Activated naive CD8-positive, alpha-beta T cell (primary cell): ENCODE data around the gene ADGRG6.
A peak's percentile ranks its signal among the peaks of the same experiment; 100 is the strongest.
"Not testable (repeated sequence)": the region's sequence is repeated elsewhere in the genome, so short reads cannot be mapped to it uniquely, and the experiment has no call there.

ENCODE experiments used
- H3K27ac Mint-ChIP-seq: one replicate; pipeline ENCODE4 v1.8.0; 2021; ENCODE audit warnings: mixed read lengths
- H3K27me3 Mint-ChIP-seq: one replicate; pipeline ENCODE4 v1.8.0; 2021; ENCODE audit warnings: mixed read lengths
- H3K36me3 Mint-ChIP-seq: one replicate; pipeline ENCODE4 v1.8.0; 2021; ENCODE audit warnings: mixed read lengths
- H3K4me1 Mint-ChIP-seq: one replicate; pipeline ENCODE4 v1.8.0; 2021; ENCODE audit warnings: low read depth, mixed read lengths
- H3K4me3 Mint-ChIP-seq: one replicate; pipeline ENCODE4 v1.8.0; 2021; ENCODE audit warnings: mild to moderate bottlenecking, mixed read lengths
- H3K9me3 Mint-ChIP-seq: one replicate; pipeline ENCODE4 v1.8.0; 2021; ENCODE audit warnings: low read depth, mixed read lengths

ADGRG6 gene

DNA sequence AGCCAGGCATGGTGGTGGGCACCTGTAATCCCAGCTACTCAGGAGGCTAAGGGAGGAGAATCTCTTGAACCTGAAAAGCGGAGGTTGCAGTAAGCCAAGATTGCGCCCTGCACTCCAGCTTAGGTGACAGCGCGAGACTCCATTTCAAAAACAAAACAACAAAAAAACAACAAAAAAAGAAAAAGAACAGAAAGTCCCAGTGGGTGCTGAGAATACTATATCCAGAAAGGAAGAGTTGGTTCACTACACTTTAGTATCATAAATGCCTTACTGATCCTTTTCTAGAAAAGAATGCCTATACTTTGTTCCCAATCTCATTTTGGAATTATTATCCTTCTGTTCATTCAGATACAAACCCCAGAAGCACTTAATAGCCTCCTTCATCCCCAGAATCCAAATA lies 20.9 kb upstream of the ADGRG6 start:
- Mint-ChIP-seq H3K27me3 (no peaks in the 10 kb centered on the region), H3K9me3 (peaks cover 4% of the 10 kb centered on the region), H3K4me1 (no peaks in the 10 kb centered on the region), H3K27ac (no peak overlapping the region), H3K36me3 (peaks cover 3% of the 10 kb centered on the region), H3K4me3 (no peak overlapping the region)

GRCh38 chr6:142283138-142283537 lies 18.7 kb upstream of the ADGRG6 start:
- not testable (repeated sequence) for H3K36me3 Mint-ChIP-seq, H3K4me1 Mint-ChIP-seq, H3K27me3 Mint-ChIP-seq, H3K4me3 Mint-ChIP-seq, H3K9me3 Mint-ChIP-seq, H3K27ac Mint-ChIP-seq

DNA sequence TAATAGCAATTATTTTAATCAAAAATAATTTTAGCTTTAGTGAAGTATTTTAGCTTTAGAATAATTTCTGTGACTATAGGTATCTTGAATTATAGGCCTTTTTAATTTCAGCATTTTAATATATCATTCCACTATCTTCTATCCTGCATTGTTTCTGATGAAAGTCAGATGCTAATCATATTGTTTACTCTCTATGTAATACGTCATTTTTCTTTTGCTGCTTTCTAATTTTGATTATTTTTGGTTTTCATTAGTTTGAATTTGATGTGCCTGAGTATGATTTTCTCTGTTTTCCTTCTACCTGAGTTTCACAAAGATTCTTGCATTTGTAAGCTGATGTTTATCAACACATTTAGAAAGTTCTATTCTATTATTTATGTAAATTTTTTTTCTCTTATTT lies 17.4 kb upstream of the ADGRG6 start:
- H3K36me3 Mint-ChIP-seq, result peaks cover 3% of the 10 kb centered on the region
- no peaks in the 10 kb centered on the region for H3K27me3 Mint-ChIP-seq
- no peak overlapping the region for H3K4me3 Mint-ChIP-seq
- no peaks in the 10 kb centered on the region for H3K4me1 Mint-ChIP-seq
- H3K27ac Mint-ChIP-seq, result no peak overlapping the region
- peaks cover 4% of the 10 kb centered on the region for H3K9me3 Mint-ChIP-seq

DNA sequence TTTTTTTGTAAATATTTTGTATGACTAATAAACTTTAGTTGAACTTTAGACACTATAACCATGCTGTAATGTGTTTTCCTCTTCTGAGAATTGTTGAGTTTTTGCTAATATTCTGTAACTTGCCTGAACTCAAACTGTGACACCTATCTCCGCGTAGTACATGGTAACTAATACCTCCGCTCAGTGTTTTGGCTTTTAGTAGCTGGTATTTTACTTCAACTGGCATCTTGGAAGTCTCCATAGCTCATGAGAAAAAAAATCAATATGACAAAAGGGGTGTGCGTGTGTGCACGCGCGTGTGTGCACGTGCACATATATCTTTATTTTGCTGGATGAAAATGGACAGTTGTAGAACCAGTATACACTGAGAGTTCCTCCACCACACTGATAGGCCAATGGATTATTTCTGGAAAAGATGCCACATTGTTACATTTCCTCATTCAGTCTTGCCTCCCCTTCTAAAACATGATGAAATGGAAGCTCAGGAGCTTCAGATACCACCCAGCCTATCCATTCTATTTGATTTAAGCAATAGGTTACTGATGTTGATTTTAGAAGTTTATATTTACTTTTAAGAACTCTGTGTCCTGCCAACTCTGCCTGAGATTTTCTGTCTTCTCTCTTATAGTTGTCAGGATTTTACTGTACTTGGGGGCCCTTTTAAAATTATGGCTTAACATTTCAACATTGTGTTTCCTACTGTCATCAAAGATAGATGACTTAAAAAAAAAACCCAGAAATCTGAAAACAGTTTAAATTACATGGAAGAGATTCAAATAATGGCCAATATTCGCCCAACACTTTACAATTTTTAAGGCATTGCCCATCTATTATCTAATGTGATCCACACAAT lies 16.3 kb upstream of the ADGRG6 start:
- H3K4me3 Mint-ChIP-seq, result no peak overlapping the region

DNA sequence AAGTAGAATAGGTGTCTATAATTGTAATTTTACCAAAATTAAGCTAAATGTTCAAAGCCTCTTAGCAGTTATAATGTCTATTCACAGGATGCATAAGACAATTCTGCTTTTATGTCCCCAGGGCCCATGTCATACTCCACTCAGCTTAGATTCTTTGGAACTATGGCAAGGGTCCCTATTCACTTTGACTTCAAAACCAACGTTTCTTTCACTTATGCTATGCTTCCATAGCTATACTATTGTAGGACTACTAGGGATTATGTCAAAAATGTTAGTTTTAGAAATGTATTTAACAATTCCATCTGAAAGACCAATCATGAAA lies 15.8 kb upstream of the ADGRG6 start:
- H3K4me1 Mint-ChIP-seq, result no peaks in the 10 kb centered on the region
- H3K27me3 Mint-ChIP-seq, result no peaks in the 10 kb centered on the region
- peaks cover 2% of the 10 kb centered on the region for H3K9me3 Mint-ChIP-seq
- no peak overlapping the region for H3K4me3 Mint-ChIP-seq
- H3K27ac Mint-ChIP-seq, result no peak overlapping the region
- H3K36me3 Mint-ChIP-seq, result peaks cover 3% of the 10 kb centered on the region

More for the DNA sequence above, 16.3 kb upstream of the ADGRG6 start:
- H3K27me3 Mint-ChIP-seq, result no peaks in the 10 kb centered on the region
- H3K36me3 Mint-ChIP-seq, result peaks cover 3% of the 10 kb centered on the region
- H3K4me1 Mint-ChIP-seq, result no peaks in the 10 kb centered on the region
- peaks cover 4% of the 10 kb centered on the region for H3K9me3 Mint-ChIP-seq
- H3K27ac Mint-ChIP-seq, result no peak overlapping the region

GRCh38 chr6:142289687-142290086 lies 12.1 kb upstream of the ADGRG6 start:
- no peak overlapping the region for H3K27ac Mint-ChIP-seq

DNA sequence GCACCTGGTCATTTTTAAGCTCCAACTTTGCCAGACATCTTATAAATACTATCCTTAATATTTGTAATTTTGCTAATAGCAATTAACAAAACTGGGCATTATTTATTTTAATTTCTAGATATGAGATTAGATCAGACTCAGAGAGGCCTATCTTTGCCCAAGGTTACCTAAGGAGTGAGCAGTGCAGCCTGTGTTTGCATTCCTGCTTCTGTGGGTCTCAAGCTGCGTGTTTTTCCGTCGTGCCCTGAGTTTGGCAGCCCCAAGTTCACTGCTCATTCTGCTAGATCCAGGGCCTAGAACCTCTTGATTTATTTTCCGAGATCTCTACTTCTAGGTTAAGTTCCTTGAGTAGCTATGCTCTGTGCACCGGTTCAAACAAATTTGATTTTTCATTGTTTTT lies 11.0 kb upstream of the ADGRG6 start:
- no peak overlapping the region for H3K27ac Mint-ChIP-seq
- H3K36me3 Mint-ChIP-seq, result no peaks in the 10 kb centered on the region
- H3K4me1 Mint-ChIP-seq, result no peaks in the 10 kb centered on the region
- H3K27me3 Mint-ChIP-seq, result no peaks in the 10 kb centered on the region
- H3K9me3 Mint-ChIP-seq, result no peaks in the 10 kb centered on the region
- H3K4me3 Mint-ChIP-seq, result no peak overlapping the region

More at GRCh38 chr6:142289687-142290086, 12.1 kb upstream of the ADGRG6 start:
- Mint-ChIP-seq H3K27me3 (no peaks in the 10 kb centered on the region), H3K4me1 (no peaks in the 10 kb centered on the region), H3K4me3 (no peak overlapping the region), H3K9me3 (no peaks in the 10 kb centered on the region), H3K36me3 (no peaks in the 10 kb centered on the region)

DNA sequence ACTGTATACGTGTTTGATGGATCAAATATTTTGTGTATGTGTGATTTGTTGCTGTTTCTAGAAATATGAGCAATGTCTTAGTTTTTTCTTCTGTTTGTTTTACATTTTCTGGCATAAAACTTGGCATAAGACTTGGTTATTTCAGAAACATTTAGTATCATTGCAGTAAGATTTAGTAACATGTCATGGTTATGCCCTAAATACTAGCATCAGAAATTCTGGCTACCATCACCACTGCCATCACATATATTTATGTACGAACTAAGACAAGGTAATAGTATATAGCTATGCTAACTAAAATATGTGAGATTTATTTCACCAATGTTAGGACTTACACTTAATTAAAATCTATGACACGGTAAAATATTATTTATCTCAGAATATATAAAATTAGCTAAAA lies 10.3 kb upstream of the ADGRG6 start:
- H3K27me3 Mint-ChIP-seq, result no peaks in the 10 kb centered on the region
- no peaks in the 10 kb centered on the region for H3K9me3 Mint-ChIP-seq
- H3K4me3 Mint-ChIP-seq, result no peak overlapping the region
- no peak overlapping the region for H3K27ac Mint-ChIP-seq
- H3K4me1 Mint-ChIP-seq, result no peaks in the 10 kb centered on the region
- no peaks in the 10 kb centered on the region for H3K36me3 Mint-ChIP-seq

GRCh38 chr6:142292166-142292924 lies 9.5 kb upstream of the ADGRG6 start:
- Mint-ChIP-seq H3K4me3 (no peak overlapping the region), H3K9me3 (no peaks in the 10 kb centered on the region), H3K36me3 (no peaks in the 10 kb centered on the region), H3K4me1 (no peaks in the 10 kb centered on the region), H3K27ac (no peak overlapping the region), H3K27me3 (no peaks in the 10 kb centered on the region)

- no peak overlapping the region for H3K27ac Mint-ChIP-seq
- H3K36me3 Mint-ChIP-seq, result no peaks in the 10 kb centered on the region
- H3K9me3 Mint-ChIP-seq, result no peaks in the 10 kb centered on the region
- no peaks in the 10 kb centered on the region for H3K27me3 Mint-ChIP-seq
- H3K4me1 Mint-ChIP-seq, result no peaks in the 10 kb centered on the region
- H3K4me3 Mint-ChIP-seq, result no peak overlapping the region
Measured at GRCh38 chr6:142293121-142293520, 8.7 kb upstream of the ADGRG6 start.

DNA sequence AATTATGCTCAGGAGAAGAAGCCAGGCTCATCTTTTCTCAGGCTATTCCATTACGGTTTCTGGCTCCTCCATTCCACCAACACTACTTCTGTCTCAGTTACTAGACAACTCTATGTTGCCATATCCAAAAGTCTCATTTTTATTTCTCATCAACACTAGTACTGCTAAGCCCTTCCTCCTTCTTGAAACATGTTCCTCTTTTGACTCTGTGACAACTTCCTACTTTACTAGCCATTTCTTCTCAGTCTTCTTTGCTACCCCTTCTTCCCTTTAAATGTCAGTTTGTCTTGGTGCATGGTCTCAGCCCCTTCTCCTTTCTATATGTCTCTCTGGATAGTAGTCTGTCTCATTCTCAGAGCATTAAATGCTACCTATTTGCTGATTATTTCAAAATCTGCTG lies 7.1 kb upstream of the ADGRG6 start:
- Mint-ChIP-seq H3K9me3 (no peaks in the 10 kb centered on the region), H3K36me3 (no peaks in the 10 kb centered on the region), H3K27me3 (no peaks in the 10 kb centered on the region), H3K4me1 (no peaks in the 10 kb centered on the region), H3K27ac (no peak overlapping the region), H3K4me3 (no peak overlapping the region)

GRCh38 chr6:142296975-142297604 lies 4.7 kb upstream of the ADGRG6 start:
- Mint-ChIP-seq H3K36me3 (no peaks in the 10 kb centered on the region), H3K9me3 (no peaks in the 10 kb centered on the region), H3K27me3 (no peaks in the 10 kb centered on the region), H3K4me1 (peaks cover 4% of the 10 kb centered on the region), H3K4me3 (no peak overlapping the region), H3K27ac (no peak overlapping the region)

GRCh38 chr6:142297605-142297995 lies 4.2 kb upstream of the ADGRG6 start:
- H3K9me3 Mint-ChIP-seq, result no peaks in the 10 kb centered on the region
- no peak overlapping the region for H3K4me3 Mint-ChIP-seq

DNA sequence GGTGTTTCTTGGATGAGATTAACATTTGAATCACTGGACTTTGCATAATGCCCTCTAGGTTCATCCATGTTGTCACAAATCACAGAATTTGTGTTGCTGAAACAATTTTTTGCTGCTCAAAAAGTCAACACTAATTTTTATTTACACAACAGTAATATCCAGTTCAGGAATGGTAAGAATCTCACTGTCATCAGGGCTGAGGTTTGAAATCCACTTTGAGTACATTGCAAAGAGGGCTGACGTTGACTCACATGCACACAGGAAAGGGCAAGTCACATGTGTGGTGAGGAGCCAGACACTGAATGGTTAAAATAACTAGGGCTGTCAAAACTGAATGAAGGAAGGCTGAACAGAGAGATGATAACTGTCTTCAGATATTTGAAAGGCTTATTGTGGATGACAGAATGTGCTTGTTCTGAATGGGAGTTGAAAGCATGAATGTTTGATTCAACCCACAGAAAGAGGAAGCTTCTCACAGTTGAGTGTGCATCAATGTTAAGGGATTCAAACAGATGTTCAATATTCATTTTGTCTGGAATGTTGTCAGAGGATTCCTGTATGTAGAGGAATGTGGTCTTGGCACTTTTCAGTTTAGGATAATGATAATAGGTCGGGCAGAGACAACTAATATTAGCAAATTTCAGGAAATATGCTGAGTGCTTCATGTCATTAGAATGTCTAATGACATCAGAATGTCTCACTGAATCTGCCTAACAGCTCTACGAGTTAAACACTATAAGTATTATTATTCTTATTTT lies 3.6 kb upstream of the ADGRG6 start:
- Mint-ChIP-seq H3K9me3 (no peaks in the 10 kb centered on the region), H3K27ac (no peak overlapping the region), H3K4me3 (no peak overlapping the region), H3K4me1 (peaks cover 11% of the 10 kb centered on the region), H3K36me3 (no peaks in the 10 kb centered on the region), H3K27me3 (peaks cover under 1% of the 10 kb centered on the region)

More at GRCh38 chr6:142297605-142297995, 4.2 kb upstream of the ADGRG6 start:
- Mint-ChIP-seq H3K27me3 (no peaks in the 10 kb centered on the region), H3K4me1 (peaks cover 8% of the 10 kb centered on the region), H3K27ac (no peak overlapping the region), H3K36me3 (no peaks in the 10 kb centered on the region)

DNA sequence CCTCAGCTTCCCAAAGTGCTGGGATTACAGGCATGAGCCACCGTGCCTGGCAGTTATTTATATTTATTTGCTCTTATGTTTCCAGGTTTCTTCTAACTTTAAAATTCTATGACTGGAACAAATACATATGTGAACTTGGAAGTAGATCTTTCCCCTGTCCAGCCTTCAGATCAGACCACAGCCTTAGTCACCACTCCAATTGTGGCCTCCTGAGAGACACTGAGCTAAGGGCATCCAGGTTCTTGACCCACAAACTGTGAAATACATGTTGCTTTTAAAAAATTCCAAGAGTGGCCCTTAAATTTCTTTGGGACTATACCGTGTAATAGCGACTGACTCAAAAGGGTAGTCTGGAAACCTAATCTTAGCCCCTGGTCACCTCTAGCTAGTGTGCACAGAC lies 1.5 kb upstream of the ADGRG6 start:
- H3K4me1 Mint-ChIP-seq, result peaks cover 12% of the 10 kb centered on the region
- peak overlapping the region; percentile 77 for H3K4me3 Mint-ChIP-seq
- no peaks in the 10 kb centered on the region for H3K36me3 Mint-ChIP-seq
- H3K9me3 Mint-ChIP-seq, result no peaks in the 10 kb centered on the region
- peaks cover 6% of the 10 kb centered on the region for H3K27me3 Mint-ChIP-seq
- H3K27ac Mint-ChIP-seq, result no peak overlapping the region
